ENCODE results near the gene ATP5MC2. TPM values are rescaled to one million over a fixed set of nuclear protein-coding genes. Genes with fewer than 3 reads are reported as not detected.

The ATP5MC2 gene
- polyA plus RNA-seq, 1 of the 3 experiments (the other 2 are of a cell fraction), result 319 TPM

DNA sequence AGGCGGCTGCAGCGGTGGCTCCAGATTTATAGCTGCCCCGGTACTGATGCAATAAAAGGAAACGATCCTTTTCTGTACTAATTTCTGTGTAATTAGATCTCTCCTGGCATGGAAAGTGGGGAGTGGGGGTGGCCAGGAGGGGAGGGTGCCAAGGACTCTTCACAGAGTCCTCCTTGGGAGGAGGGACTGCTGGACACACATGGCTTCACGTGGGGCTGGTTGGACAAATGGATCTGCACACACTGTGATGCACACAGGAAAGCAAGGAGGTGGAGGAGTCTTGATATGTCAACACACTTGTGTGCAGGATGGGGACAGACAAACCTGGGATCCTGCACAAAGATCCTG, 23.8 kb upstream of the ATP5MC2 start (continued):
- no peak for TF ChIP-seq MAX (IDR thresholded peaks at IDR 0.05; ENCODE audit: low read depth)
- no peak for TF ChIP-seq SIN3A (IDR thresholded peaks at IDR 0.05; ENCODE audit: borderline replicate concordance, low read depth, low read length)
- no peak for TF ChIP-seq MXI1 (IDR thresholded peaks at IDR 0.05; ENCODE audit: low read depth, low read length)
- TF ChIP-seq MEF2A (IDR thresholded peaks at IDR 0.05; ENCODE audit: borderline replicate concordance, low read depth), result no peak
- TF ChIP-seq, protein P1, sequence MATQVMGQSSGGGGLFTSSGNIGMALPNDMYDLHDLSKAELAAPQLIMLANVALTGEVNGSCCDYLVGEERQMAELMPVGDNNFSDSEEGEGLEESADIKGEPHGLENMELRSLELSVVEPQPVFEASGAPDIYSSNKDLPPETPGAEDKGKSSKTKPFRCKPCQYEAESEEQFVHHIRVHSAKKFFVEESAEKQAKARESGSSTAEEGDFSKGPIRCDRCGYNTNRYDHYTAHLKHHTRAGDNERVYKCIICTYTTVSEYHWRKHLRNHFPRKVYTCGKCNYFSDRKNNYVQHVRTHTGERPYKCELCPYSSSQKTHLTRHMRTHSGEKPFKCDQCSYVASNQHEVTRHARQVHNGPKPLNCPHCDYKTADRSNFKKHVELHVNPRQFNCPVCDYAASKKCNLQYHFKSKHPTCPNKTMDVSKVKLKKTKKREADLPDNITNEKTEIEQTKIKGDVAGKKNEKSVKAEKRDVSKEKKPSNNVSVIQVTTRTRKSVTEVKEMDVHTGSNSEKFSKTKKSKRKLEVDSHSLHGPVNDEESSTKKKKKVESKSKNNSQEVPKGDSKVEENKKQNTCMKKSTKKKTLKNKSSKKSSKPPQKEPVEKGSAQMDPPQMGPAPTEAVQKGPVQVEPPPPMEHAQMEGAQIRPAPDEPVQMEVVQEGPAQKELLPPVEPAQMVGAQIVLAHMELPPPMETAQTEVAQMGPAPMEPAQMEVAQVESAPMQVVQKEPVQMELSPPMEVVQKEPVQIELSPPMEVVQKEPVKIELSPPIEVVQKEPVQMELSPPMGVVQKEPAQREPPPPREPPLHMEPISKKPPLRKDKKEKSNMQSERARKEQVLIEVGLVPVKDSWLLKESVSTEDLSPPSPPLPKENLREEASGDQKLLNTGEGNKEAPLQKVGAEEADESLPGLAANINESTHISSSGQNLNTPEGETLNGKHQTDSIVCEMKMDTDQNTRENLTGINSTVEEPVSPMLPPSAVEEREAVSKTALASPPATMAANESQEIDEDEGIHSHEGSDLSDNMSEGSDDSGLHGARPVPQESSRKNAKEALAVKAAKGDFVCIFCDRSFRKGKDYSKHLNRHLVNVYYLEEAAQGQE (IDR thresholded peaks at IDR 0.05; ENCODE audit: low read depth, low read length), result no peak
- no peak for TF ChIP-seq POLR2AphosphoS5 (IDR thresholded peaks at IDR 0.05; ENCODE audit: low read depth, low read length)
- TF ChIP-seq, protein P2, sequence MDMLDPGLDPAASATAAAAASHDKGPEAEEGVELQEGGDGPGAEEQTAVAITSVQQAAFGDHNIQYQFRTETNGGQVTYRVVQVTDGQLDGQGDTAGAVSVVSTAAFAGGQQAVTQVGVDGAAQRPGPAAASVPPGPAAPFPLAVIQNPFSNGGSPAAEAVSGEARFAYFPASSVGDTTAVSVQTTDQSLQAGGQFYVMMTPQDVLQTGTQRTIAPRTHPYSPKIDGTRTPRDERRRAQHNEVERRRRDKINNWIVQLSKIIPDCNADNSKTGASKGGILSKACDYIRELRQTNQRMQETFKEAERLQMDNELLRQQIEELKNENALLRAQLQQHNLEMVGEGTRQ (IDR thresholded peaks at IDR 0.05; ENCODE audit: borderline replicate concordance, low read depth, low read length), result no peak
- no peak for TF ChIP-seq TCF12 (IDR thresholded peaks at IDR 0.05)
- no peak for TF ChIP-seq NRF1 (IDR thresholded peaks at IDR 0.05; ENCODE audit: low read depth, low read length)
- TF ChIP-seq JUND (IDR thresholded peaks at IDR 0.05), result no peak
- TF ChIP-seq FOSL2 (IDR thresholded peaks at IDR 0.05; ENCODE audit: borderline replicate concordance, low read depth), result no peak
- TF ChIP-seq CHD2 (IDR thresholded peaks at IDR 0.05; ENCODE audit: low read length, partially characterized antibody), result no peak

GRCh38 chr12:53698948-53699677, 23.2 kb upstream of the ATP5MC2 start:
- Histone ChIP-seq H2AFZ (ENCODE audit: low read depth) (no peak overlapping the region), H3K4me3 (ENCODE audit: low read depth in 2 of 2, low read length in 1 of 2) (no peak overlapping the region), H3K4me2 (no peak overlapping the region), H4K20me1 (ENCODE audit: insufficient read depth) (no peaks in the 10 kb centered on the region), H3K27me3 (ENCODE audit: insufficient read depth) (peaks cover 63% of the 10 kb centered on the region), H3K79me2 (ENCODE audit: insufficient read depth) (no peaks in the 10 kb centered on the region), H3K9ac (no peak overlapping the region), H3K36me3 (replicated peaks in 1 of 2; ENCODE audit: control insufficient read depth in 1 of 2, insufficient read depth in 2 of 2, low read length in 1 of 2) (no peaks in the 10 kb centered on the region), H3K9me3 (no peaks in the 10 kb centered on the region), H3K9me2 (no peaks in the 10 kb centered on the region), H3F3A (replicated peaks; ENCODE audit: insufficient read depth) (no peaks in the 10 kb centered on the region), H3K27ac (ENCODE audit: low read depth in 2 of 2, low read length in 1 of 2) (no peak overlapping the region), H3K4me1 (ENCODE audit: control insufficient read depth in 1 of 2, insufficient read depth in 2 of 2, low read depth in 1 of 2, low read length in 1 of 2) (no peaks in the 10 kb centered on the region)
- DNase-seq, result no peak
- TF ChIP-seq CTCF (IDR thresholded peaks at IDR 0.05), result no peak
- TF ChIP-seq, protein P3, sequence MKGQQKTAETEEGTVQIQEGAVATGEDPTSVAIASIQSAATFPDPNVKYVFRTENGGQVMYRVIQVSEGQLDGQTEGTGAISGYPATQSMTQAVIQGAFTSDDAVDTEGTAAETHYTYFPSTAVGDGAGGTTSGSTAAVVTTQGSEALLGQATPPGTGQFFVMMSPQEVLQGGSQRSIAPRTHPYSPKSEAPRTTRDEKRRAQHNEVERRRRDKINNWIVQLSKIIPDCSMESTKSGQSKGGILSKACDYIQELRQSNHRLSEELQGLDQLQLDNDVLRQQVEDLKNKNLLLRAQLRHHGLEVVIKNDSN (IDR thresholded peaks at IDR 0.05; ENCODE audit: borderline replicate concordance, low read depth), result no peak
- no peak for TF ChIP-seq GABPA (IDR thresholded peaks at IDR 0.05; ENCODE audit: low read depth)
- TF ChIP-seq, protein P1 (IDR thresholded peaks at IDR 0.05; ENCODE audit: low read depth, low read length), result no peak
- TF ChIP-seq ELF1 (IDR thresholded peaks at IDR 0.05), result no peak
- no peak for TF ChIP-seq NRF1 (IDR thresholded peaks at IDR 0.05; ENCODE audit: low read depth, low read length)
- TF ChIP-seq JUND (IDR thresholded peaks at IDR 0.05), result no peak
- 0% methylated on average over 3 of the region's 3 CpGs for WGBS (ENCODE audit: low lambda C conversion rate)
- ChIA-PET POLR2A (interaction anchor here (1.0 kb wide), 1 partner anchor 47 kb away, joined by 3 read pairs; no protein-coding TSS in a partner anchor), CTCF (interaction anchor here (0.6 to 28.9 kb wide), 12 partner anchors 12 to 701 kb away, joined by 3 to 760 read pairs (median 4); partner anchors contain the start of gene CISTR)

Measured in SK-N-SH (cell line).